GM21723 (cell line): ENCODE measurements around the gene FAM174B.
"Not testable (repeated sequence)": the region's sequence is repeated elsewhere in the genome, so short reads cannot be mapped to it uniquely, and the experiment has no call there.

Experiments
- ATAC-seq: cut with Tn5 transposase; IDR thresholded peaks from one replicate; pipeline ENCODE4 v1.9.1; 2021; ENCODE audit warnings: mild to moderate bottlenecking, moderate library complexity; ENCODE audit not compliant: unreplicated experiment

Gene FAM174B

GRCh38 chr15:92619145-92620101 lies 36.2 kb downstream of the FAM174B start:
- ATAC-seq: no peak

GRCh38 chr15:92617549-92618520 lies 37.7 kb downstream of the FAM174B start:
- no peak for ATAC-seq

GRCh38 chr15:92616621-92617548 lies 38.7 kb downstream of the FAM174B start:
- ATAC-seq: no peak

DNA sequence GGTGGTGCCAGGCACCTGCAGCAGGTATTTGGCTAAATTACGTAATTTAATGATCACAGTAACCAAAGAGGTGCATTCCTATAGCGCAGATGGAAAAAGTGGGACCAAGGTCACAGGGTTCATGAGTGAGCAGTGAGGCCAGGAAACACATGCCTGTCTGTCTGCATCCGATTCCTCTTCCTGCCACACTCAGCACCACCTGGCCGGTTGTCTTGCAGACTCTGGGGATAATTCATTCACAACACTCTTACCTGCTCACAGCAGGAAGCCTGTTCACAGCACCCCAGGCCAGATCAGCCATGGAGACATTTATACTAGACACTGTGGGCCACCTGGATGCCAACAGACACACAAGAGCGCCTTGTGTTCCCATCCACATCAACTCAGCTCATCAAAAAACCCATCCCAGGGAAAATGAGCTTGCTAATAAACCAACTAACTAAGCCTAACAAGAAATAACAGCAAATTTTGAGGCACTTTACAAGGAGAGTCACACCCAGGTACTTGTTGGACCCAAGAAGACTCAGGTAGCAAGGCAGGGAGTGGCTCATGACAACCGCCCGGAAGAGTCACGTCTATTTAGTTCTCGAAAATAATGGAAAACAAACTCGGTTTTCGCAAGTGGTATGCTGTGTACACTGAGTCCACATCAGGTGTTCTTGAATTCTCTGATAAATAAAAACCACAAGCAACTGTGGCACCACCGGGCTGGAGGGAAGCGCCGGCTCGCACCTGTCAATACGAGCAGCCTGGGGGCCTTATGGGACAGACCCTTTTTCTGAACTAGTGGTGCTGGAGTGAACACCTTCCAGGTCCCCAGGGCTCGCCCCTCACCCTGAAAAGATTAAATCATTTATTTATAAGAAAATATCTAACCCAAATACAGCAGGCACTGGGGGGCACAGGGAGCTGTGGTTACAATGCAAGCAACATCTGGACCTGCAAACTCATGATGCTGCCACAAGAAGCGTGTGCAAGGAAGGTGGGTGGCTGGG lies 40.5 kb downstream of the FAM174B start:
- no peak for ATAC-seq

- no peak for ATAC-seq
Observed at GRCh38 chr15:92614301-92614700, 41.3 kb downstream of the FAM174B start.

- no peak for ATAC-seq
Observed at GRCh38 chr15:92613841-92614240, 41.7 kb downstream of the FAM174B start.

DNA sequence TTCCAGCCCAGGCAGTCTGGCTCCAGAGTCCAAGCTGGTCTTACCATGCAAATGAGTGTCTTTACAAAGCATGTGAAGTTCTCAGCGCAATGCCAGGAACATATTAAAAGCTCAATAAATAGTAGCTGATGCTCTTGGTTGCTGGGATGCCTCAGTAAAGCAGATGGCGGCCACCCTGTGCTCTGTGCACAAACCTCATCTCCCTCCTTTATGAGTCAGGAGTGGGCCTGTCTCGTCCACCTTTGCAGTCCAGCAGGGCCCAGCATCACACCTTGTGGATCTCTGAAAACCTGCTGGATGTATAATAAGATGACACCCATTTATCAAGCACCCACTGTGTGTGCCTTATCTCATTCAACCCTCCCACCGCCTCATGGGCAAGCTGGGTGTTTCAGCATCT lies 42.7 kb downstream of the FAM174B start:
- no peak for ATAC-seq

DNA sequence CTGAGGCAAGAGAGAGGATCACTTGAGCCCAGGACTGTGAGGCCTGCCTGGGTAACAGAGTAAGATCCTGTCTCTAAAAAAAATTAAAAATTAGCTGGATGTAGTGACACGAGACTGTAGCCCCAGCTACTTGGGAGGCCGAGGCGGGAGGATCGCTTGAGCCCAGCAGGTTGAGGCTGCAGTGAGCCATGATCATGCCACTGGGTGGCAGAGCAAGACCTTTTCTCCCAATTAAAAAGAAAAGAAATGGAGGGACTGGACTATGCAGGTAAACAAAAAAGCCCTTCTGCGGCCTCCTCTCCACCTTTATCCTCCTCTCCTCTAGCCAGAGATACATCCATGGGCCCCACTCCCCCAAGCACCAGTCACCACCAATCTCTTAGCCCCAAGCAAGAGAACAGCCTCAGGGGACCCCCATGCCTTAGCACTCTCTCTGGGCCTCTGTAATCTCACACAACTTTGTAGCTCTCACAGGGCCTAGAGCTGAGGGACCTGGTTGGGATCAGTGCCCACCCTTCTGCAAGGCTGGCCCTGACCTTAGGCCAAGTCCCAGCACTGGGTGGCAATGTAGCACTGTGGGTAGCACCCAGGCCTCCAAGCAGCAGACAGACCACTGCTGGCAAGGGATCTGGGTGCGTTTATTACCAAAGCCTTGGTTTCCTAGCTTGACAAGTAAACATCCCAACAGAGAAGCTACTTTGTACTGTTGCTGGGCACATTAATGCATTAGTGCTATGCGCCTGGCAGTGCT lies 43.4 kb downstream of the FAM174B start:
- no peak for ATAC-seq

GRCh38 chr15:92611150-92611549 lies 44.4 kb downstream of the FAM174B start:
- ATAC-seq: no peak

GRCh38 chr15:92610101-92610520 lies 45.5 kb downstream of the FAM174B start:
- ATAC-seq: no peak

- no peak for ATAC-seq
Observed at GRCh38 chr15:92608866-92609700, 46.5 kb downstream of the FAM174B start.

DNA sequence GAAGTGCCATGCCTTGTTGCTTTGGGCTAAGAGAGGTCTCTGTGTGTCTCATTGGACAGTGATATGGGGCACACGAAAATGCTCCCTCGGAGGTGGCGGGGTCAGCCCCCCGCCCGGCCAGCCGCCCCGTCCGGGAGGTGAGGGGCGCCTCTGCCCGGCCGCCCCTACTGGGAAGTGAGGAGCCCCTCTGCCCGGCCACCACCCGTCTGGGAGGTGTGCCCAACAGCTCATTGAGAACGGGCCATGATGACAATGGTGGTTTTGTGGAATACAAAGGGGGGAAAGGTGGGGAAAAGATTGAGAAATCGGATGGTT lies 48.8 kb downstream of the FAM174B start:
- ATAC-seq: not testable (repeated sequence)

- ATAC-seq: no peak
Observed at GRCh38 chr15:92606126-92606835, 49.3 kb downstream of the FAM174B start.

DNA sequence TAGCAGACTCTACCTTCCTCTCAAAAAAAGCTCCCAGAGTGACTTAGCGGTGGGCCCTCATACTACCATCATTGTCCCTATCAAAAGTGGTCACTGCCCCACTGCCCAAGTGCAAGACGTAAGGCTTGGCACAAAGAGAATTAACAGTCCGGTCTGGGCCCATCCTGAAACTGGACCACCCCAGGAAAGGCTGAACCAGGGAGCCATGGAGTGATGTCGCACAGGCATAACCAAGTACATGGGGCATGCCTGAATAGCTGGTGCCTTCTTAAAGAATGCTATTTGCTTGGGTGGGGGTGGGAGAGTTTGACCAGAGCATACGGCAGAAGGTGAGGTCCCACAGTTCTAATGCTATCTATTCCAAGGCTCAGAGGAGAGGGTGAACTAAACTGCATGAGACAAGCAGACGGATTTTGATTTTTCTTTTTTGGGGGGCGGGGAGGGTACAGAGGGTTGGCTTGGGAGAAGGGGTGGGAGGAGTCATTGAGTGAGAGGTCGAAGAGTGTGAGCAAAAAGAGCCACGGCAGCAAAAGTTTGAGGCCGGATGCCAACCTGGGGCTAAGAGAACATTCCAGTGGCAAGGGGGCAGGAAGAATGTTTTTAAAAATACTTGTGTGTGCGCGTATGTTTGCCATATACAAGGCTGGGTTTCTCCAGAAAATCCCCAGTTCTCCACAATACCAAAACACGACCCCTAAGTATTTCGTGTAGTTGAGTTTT lies 50.2 kb downstream of the FAM174B start:
- ATAC-seq: no peak

GRCh38 chr15:92603743-92604470 lies 51.7 kb downstream of the FAM174B start:
- ATAC-seq: no peak

DNA sequence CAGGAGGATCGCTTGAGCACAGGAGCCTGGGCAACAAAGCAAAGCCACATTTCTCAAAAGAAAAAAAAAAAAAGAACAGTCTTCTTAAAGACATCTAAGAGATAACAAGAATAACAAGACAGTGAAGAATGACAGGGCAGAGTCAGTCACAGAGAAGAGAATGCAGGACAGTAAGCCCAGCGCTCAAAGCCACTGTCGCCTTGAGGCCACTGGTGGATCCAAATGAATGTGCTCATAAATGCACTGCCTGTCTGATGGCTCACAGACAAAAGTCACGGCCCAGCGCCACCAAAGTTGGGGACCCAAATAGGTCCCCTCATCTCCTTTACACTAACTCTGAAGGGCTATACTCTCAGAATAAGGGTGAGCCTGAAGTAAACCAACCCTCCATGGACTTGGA lies 52.3 kb downstream of the FAM174B start:
- ATAC-seq: no peak
